ENCODE results near the gene SFXN3.

GRCh38 chr10:101018118-101018599, 12.9 kb upstream of the SFXN3 start:
- no peak for TF ChIP-seq CTCF (IDR thresholded peaks at IDR 0.05; ENCODE audit: borderline replicate concordance, extremely low read depth, low read length, poor library complexity, severe bottlenecking)
- no peak for TF ChIP-seq EZH2 (IDR thresholded peaks at IDR 0.05; ENCODE audit: borderline replicate concordance, low read depth, low read length, severe bottlenecking)

Data from DND-41 (cell line).